K562 (cell line): ENCODE measurements around the gene RIPOR2. TPM values are rescaled to one million over a fixed set of nuclear protein-coding genes. Genes with fewer than 3 reads are reported as not detected.

ENCODE experiments used
- ATF2 ChIP-seq: sonication (generic); formaldehyde crosslinking; IDR thresholded peaks from 2 replicates; pipeline ENCODE4 v1.8.1; 2022; ENCODE audit warnings: missing genetic modification reagents
- CHCHD3 ChIP-seq: fragments of 250-450 bp; sonication (Bioruptor Pico); IDR thresholded peaks from 2 replicates; pipeline ENCODE4 v2.1.2; 2022; ENCODE audit warnings: mild to moderate bottlenecking
- HDGF ChIP-seq: fragments of 450-650 bp; IDR thresholded peaks from 2 replicates; pipeline ENCODE4 v1.6.1; 2016
- HNRNPLL ChIP-seq: fragments of 200-400 bp; formaldehyde crosslinking; IDR thresholded peaks from 2 replicates; pipeline ENCODE4 v1.6.1; 2017; ENCODE audit warnings: low read length, low read depth, mild to moderate bottlenecking; ENCODE audit not compliant: poor library complexity, severe bottlenecking
- ILF3 ChIP-seq: fragments of 450-650 bp; IDR thresholded peaks from 2 replicates; pipeline ENCODE4 v1.6.1; 2018; ENCODE audit warnings: antibody characterized with exemption, mild to moderate bottlenecking, moderate library complexity, borderline replicate concordance
- IRF1 ChIP-seq: sonication (generic); formaldehyde crosslinking; IDR thresholded peaks from 2 replicates; pipeline ENCODE4 v1.8.0; 2022; ENCODE audit warnings: missing genetic modification reagents, mild to moderate bottlenecking, borderline replicate concordance
- MED1 ChIP-seq: sonication (generic); formaldehyde crosslinking; IDR thresholded peaks from 2 replicates; pipeline ENCODE4 v1.8.1; 2023; ENCODE audit warnings: missing genetic modification reagents, borderline replicate concordance
- MXD1 ChIP-seq: fragments of 250-450 bp; sonication (Bioruptor Pico); IDR thresholded peaks from 2 replicates; pipeline ENCODE4 v1.8.0; 2021; ENCODE audit warnings: borderline replicate concordance, mild to moderate bottlenecking, moderate library complexity; ENCODE audit not compliant: poor library complexity, severe bottlenecking
- NCOA4 ChIP-seq: fragments of 450-650 bp; IDR thresholded peaks from 2 replicates; pipeline ENCODE4 v1.6.1; 2018; ENCODE audit warnings: mild to moderate bottlenecking; ENCODE audit not compliant: partially characterized antibody
- NCOR1 ChIP-seq: fragments of 450-650 bp; IDR thresholded peaks from 2 replicates; pipeline ENCODE4 v1.6.1; 2016; ENCODE audit warnings: mild to moderate bottlenecking, moderate library complexity
- NR1H2 ChIP-seq: sonication (generic); formaldehyde crosslinking; IDR thresholded peaks from 2 replicates; pipeline ENCODE4 v1.4.0; 2020; ENCODE audit warnings: mild to moderate bottlenecking, missing genetic modification reagents
- NR4A1 ChIP-seq, 2 experiments: fragments of 250-450 bp in 1 of 2; fragments of 450-650 bp in 1 of 2; sonication (Bioruptor Pico) in 1 of 2; IDR thresholded peaks; 2 replicates each; pipeline versions ENCODE4 v1.4.0 to v1.6.1; 2016 to 2020; ENCODE audit warnings: mild to moderate bottlenecking in 2 of 2, missing compliant biosample characterization in 1 of 2, missing genetic modification characterization in 1 of 2, moderate library complexity in 1 of 2
- PREB ChIP-seq: sonication (generic); formaldehyde crosslinking; IDR thresholded peaks from 2 replicates; pipeline ENCODE4 v1.8.1; 2023; ENCODE audit warnings: mild to moderate bottlenecking, missing genetic modification reagents
- PRPF4 ChIP-seq: fragments of 200-400 bp; formaldehyde crosslinking; IDR thresholded peaks from one replicate; pipeline ENCODE4 v1.6.1; 2017; ENCODE audit warnings: low read length, low read depth, mild to moderate bottlenecking; ENCODE audit not compliant: insufficient read depth, poor library complexity, severe bottlenecking
- STAG1 ChIP-seq: sonication (generic); formaldehyde crosslinking; IDR thresholded peaks from 2 replicates; pipeline ENCODE4 v1.5.0; 2020; ENCODE audit warnings: missing genetic modification reagents, borderline replicate concordance
- TCF7 ChIP-seq: sonication (generic); IDR thresholded peaks from 2 replicates; pipeline ENCODE4 v1.6.1; 2016; ENCODE audit warnings: antibody characterized with exemption, borderline replicate concordance
- TFE3 ChIP-seq: fragments of 450-650 bp; formaldehyde crosslinking; IDR thresholded peaks from 2 replicates; pipeline ENCODE4 v1.4.0; 2020; ENCODE audit warnings: mild to moderate bottlenecking, mixed read lengths
- ZNF57 ChIP-seq: fragments of 450-650 bp; formaldehyde crosslinking; IDR thresholded peaks from 2 replicates; pipeline ENCODE4 v1.4.0; 2020; ENCODE audit warnings: mild to moderate bottlenecking, moderate library complexity
- ZNF589 ChIP-seq: fragments of 200-800 bp; sonication (Bioruptor generic); IDR thresholded peaks from 2 replicates; pipeline ENCODE4 v1.6.1; 2016; ENCODE audit warnings: low read depth, missing genetic modification characterization, missing compliant biosample characterization
- polyA plus RNA-seq, 8 experiments: library from polyadenylated mRNA; depleted of rRNA in 4 of 8; stranded (reverse) in 5 of 8; unstranded in 3 of 8; fragments of >200 nt; fragmentation: Nextera tagmentation in 2 of 8; fragmentation: Illumina TruSeq in 1 of 8; extraction: Ambion mirVana in 2 of 8; extraction: Trizol in 1 of 8; gene quantifications; 2 replicates each; pipeline versions ENCODE4 v1.2.1 to v1.2.3, GENCODE V29; 2011 to 2014; ENCODE audit warnings: inconsistent platforms in 1 of 8, missing spikeins in 1 of 8
- total RNA-seq, 7 experiments: library from RNA; depleted of rRNA in 6 of 7; stranded (reverse); fragments of >200 nt in 6 of 7; fragmentation: Illumina TruSeq in 2 of 7; extraction: Trizol in 2 of 7; gene quantifications; 2 replicates each; pipeline versions ENCODE4 v1.2.1 to v1.2.3, GENCODE V29; 2011 to 2021; ENCODE audit warnings: low replicate concordance in 1 of 7

The RIPOR2 gene
- total and polyA plus RNA-seq, 9 of the 15 experiments (the other 6 are each of a cell fraction or from before 2014, with no cell fraction given) = 0.04 to 1.0 (median 0.47) TPM; not detected in 2

GRCh38 chr6:24774696-24775519 is 160.9 kb downstream of the RIPOR2 start, which contains the start of gene GMNN (continued):
- TF ChIP-seq IRF1 (CRISPR knock-in tag) (no peak), TCF7 (no peak), CHCHD3 (no peak), NR4A1 (CRISPR knock-in tag; IDR thresholded peaks at IDR 0.05) (peak; percentile 94; the same call in 1 of the 2 replicates), NR4A1 (tag; IDR thresholded peaks at IDR 0.05) (no peak), PREB (CRISPR knock-in tag) (no peak), HNRNPLL (peak; percentile 54), STAG1 (no peak), NR1H2 (CRISPR knock-in tag) (peak; percentile 90; the same call in 1 of the 2 replicates), PRPF4 (peak; percentile 53), NCOR1 (no peak), HDGF (no peak), MED1 (CRISPR knock-in tag) (no peak), NCOA4 (no peak), ZNF57 (CRISPR knock-in tag) (0 out of 2 replicates have a peak, but pooled peaks have one; percentile 37), ZNF589 (CRISPR knock-in tag) (peak; percentile 69; the same call in 1 of the 2 replicates), ILF3 (no peak), TFE3 (CRISPR knock-in tag) (peak; percentile 99), MXD1 (peak; percentile 35), ATF2 (CRISPR knock-in tag) (no peak)
